HEK293 (cell line): Measurements from ENCODE around the gene KCNG3.

Experiments used
- CTCF ChIA-PET: fragments of 350-600 bp; formaldehyde crosslinking; extraction: SDS; loops from one replicate; lab custom pipeline; 2021; ENCODE audit warnings: antibody characterized with exemption; lab: Yijun Ruan, JAX
- POLR2A ChIA-PET: fragments of 300-600 bp; formaldehyde crosslinking; extraction: SDS; loops from one replicate; lab custom pipeline; 2020; ENCODE audit warnings: antibody characterized with exemption, inconsistent platforms; lab: Yijun Ruan, JAX
- H3K27ac ChIP-seq: fragments of 200-500 bp; sonication (Bioruptor generic); 2 replicates; pipeline ENCODE4 v1.5.1; 2014; ENCODE audit warnings: low read depth, low read length, control low read depth, inconsistent platforms; ENCODE audit errors: extremely low read depth
- H3K36me3 ChIP-seq, 2 experiments: fragments of 200-500 bp in 1 of 2; sonication (Bioruptor generic) in 1 of 2; 1 replicate in 1 of 2; 2 replicates in 1 of 2; pipeline ENCODE4 v1.5.1; 2014 to 2017; ENCODE audit warnings: inconsistent platforms in 2 of 2, low read length in 2 of 2; ENCODE audit not compliant: control insufficient read depth in 2 of 2, insufficient read depth in 1 of 2
- H3K4me1 ChIP-seq: fragments of 200-500 bp; sonication (Bioruptor generic); 2 replicates; pipeline ENCODE4 v1.5.1; 2014; ENCODE audit warnings: mild to moderate bottlenecking, low read length, inconsistent platforms; ENCODE audit not compliant: control insufficient read depth, insufficient read depth
- H3K4me3 ChIP-seq: 2 replicates; pipeline ENCODE4 v1.5.1; 2011; ENCODE audit warnings: low read depth, mild to moderate bottlenecking, control low read depth, low read length, moderate library complexity
- H3K9me3 ChIP-seq: fragments of 200-500 bp; sonication (Bioruptor generic); 2 replicates; pipeline ENCODE4 v1.5.1; 2014; ENCODE audit warnings: low read depth, low read length, inconsistent platforms; ENCODE audit not compliant: control insufficient read depth, insufficient read depth
- KLF16 ChIP-seq: fragments of 450-650 bp; formaldehyde crosslinking; IDR thresholded peaks from 2 replicates; pipeline ENCODE4 v1.5.1; 2017; ENCODE audit warnings: missing biosample characterization, missing genetic modification characterization
- PRDM6 ChIP-seq: fragments of 450-650 bp; formaldehyde crosslinking; IDR thresholded peaks from 2 replicates; pipeline ENCODE4 v1.5.1; 2017; ENCODE audit warnings: missing biosample characterization, missing genetic modification characterization
- TSHZ1 ChIP-seq: fragments of 450-650 bp; formaldehyde crosslinking; IDR thresholded peaks from 2 replicates; pipeline ENCODE4 v1.5.1; 2016; ENCODE audit warnings: missing biosample characterization, missing genetic modification characterization, borderline replicate concordance
- ZBTB20 ChIP-seq: fragments of 450-650 bp; formaldehyde crosslinking; IDR thresholded peaks from 2 replicates; pipeline ENCODE4 v1.5.1; 2016; ENCODE audit warnings: missing biosample characterization, missing genetic modification characterization
- ZBTB8A ChIP-seq: fragments of 450-650 bp; formaldehyde crosslinking; IDR thresholded peaks from 2 replicates; pipeline ENCODE4 v1.5.1; 2016; ENCODE audit warnings: missing biosample characterization, missing genetic modification characterization
- ZEB2 ChIP-seq: fragments of 450-650 bp; formaldehyde crosslinking; IDR thresholded peaks from 2 replicates; pipeline ENCODE4 v1.5.1; 2016; ENCODE audit warnings: missing biosample characterization, missing genetic modification characterization
- ZFP69B ChIP-seq: fragments of 450-650 bp; formaldehyde crosslinking; IDR thresholded peaks from 2 replicates; pipeline ENCODE4 v1.5.1; 2016; ENCODE audit warnings: missing biosample characterization, missing genetic modification characterization
- ZNF155 ChIP-seq: fragments of 450-650 bp; formaldehyde crosslinking; IDR thresholded peaks from 2 replicates; pipeline ENCODE4 v1.5.1; 2016; ENCODE audit warnings: missing biosample characterization, missing genetic modification characterization
- ZNF2 ChIP-seq: fragments of 450-650 bp; formaldehyde crosslinking; IDR thresholded peaks from 2 replicates; pipeline ENCODE4 v1.5.1; 2016; ENCODE audit warnings: missing biosample characterization, missing genetic modification characterization
- ZNF23 ChIP-seq: fragments of 450-650 bp; formaldehyde crosslinking; IDR thresholded peaks from 2 replicates; pipeline ENCODE4 v1.5.1; 2016; ENCODE audit warnings: missing biosample characterization, missing genetic modification characterization, borderline replicate concordance
- ZNF37A ChIP-seq: fragments of 450-650 bp; IDR thresholded peaks from 2 replicates; pipeline ENCODE4 v1.5.1; 2018; ENCODE audit warnings: missing biosample characterization, missing genetic modification characterization
- ZNF555 ChIP-seq: fragments of 450-650 bp; formaldehyde crosslinking; conservative IDR thresholded peaks from 2 replicates; pipeline ENCODE4 v1.5.1; 2017; ENCODE audit warnings: missing biosample characterization, mild to moderate bottlenecking, missing genetic modification characterization, inconsistent platforms
- ZNF561 ChIP-seq: fragments of 450-650 bp; IDR thresholded peaks from 2 replicates; pipeline ENCODE4 v1.5.1; 2018; ENCODE audit warnings: missing biosample characterization, missing genetic modification characterization, borderline replicate concordance
- ZNF610 ChIP-seq: fragments of 450-650 bp; formaldehyde crosslinking; IDR thresholded peaks from 2 replicates; pipeline ENCODE4 v1.5.1; 2016; ENCODE audit warnings: missing biosample characterization, missing genetic modification characterization, borderline replicate concordance
- ZNF837 ChIP-seq: fragments of 450-650 bp; formaldehyde crosslinking; IDR thresholded peaks from 2 replicates; pipeline ENCODE4 v1.5.1; 2016; ENCODE audit warnings: missing biosample characterization, missing genetic modification characterization
- ZNF843 ChIP-seq: fragments of 450-650 bp; formaldehyde crosslinking; IDR thresholded peaks from 2 replicates; pipeline ENCODE4 v1.5.1; 2016; ENCODE audit warnings: missing biosample characterization, missing genetic modification characterization
- ZSCAN16 ChIP-seq: fragments of 450-650 bp; formaldehyde crosslinking; IDR thresholded peaks from 2 replicates; pipeline ENCODE4 v1.5.1; 2016; ENCODE audit warnings: missing biosample characterization, missing genetic modification characterization
- ZXDB ChIP-seq: fragments of 450-650 bp; formaldehyde crosslinking; IDR thresholded peaks from 2 replicates; pipeline ENCODE4 v1.5.1; 2016; ENCODE audit warnings: missing biosample characterization, missing genetic modification characterization
- TF ChIP-seq, protein P1 (sequence below): fragments of 450-650 bp; formaldehyde crosslinking; IDR thresholded peaks from 2 replicates; pipeline ENCODE4 v1.5.1; 2016; ENCODE audit warnings: missing biosample characterization, missing genetic modification characterization
- TF ChIP-seq, protein P2 (sequence below): fragments of 450-650 bp; formaldehyde crosslinking; conservative IDR thresholded peaks from 2 replicates; pipeline ENCODE4 v1.5.1; 2016; ENCODE audit warnings: low read depth, missing biosample characterization, missing genetic modification characterization
- TF ChIP-seq, protein P3 (sequence below): fragments of 450-650 bp; formaldehyde crosslinking; IDR thresholded peaks from 2 replicates; pipeline ENCODE4 v1.5.1; 2016; ENCODE audit warnings: missing biosample characterization, missing genetic modification characterization

The KCNG3 gene

GRCh38 chr2:42493468-42494354 is at the start of gene KCNG3 (continued):
- TF ChIP-seq, protein P1, sequence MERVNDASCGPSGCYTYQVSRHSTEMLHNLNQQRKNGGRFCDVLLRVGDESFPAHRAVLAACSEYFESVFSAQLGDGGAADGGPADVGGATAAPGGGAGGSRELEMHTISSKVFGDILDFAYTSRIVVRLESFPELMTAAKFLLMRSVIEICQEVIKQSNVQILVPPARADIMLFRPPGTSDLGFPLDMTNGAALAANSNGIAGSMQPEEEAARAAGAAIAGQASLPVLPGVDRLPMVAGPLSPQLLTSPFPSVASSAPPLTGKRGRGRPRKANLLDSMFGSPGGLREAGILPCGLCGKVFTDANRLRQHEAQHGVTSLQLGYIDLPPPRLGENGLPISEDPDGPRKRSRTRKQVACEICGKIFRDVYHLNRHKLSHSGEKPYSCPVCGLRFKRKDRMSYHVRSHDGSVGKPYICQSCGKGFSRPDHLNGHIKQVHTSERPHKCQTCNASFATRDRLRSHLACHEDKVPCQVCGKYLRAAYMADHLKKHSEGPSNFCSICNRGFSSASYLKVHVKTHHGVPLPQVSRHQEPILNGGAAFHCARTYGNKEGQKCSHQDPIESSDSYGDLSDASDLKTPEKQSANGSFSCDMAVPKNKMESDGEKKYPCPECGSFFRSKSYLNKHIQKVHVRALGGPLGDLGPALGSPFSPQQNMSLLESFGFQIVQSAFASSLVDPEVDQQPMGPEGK (tag by site-specific recombination) = peak; percentile 61; the same call in 1 of the 2 replicates
- TF ChIP-seq ZBTB8A (tag by site-specific recombination) (peak; percentile 90), ZFP69B (tag by site-specific recombination) (no peak), ZNF561 (tag by site-specific recombination) (peak; percentile 45; the same call in 1 of the 2 replicates), ZSCAN16 (tag by site-specific recombination) (no peak), KLF16 (tag by site-specific recombination) (no peak), ZEB2 (tag by site-specific recombination) (no peak), TSHZ1 (tag by site-specific recombination) (no peak), ZBTB20 (peak; percentile 70)

GRCh38 chr2:42542871-42543270 is 49.1 kb upstream of the KCNG3 start:
- ChIA-PET POLR2A (no interaction called here), CTCF (interaction anchor here (0.6 kb wide), 1 partner anchor 228 kb away, joined by 6 read pairs; no protein-coding TSS in a partner anchor)
- Histone ChIP-seq H3K4me1 (no peaks in the 10 kb centered on the region), H3K36me3 (no peaks in the 10 kb centered on the region), H3K4me3 (no peak overlapping the region), H3K27ac (no peak overlapping the region), H3K9me3 (no peaks in the 10 kb centered on the region)
- no peak for TF ChIP-seq ZNF155 (tag by site-specific recombination)
- no peak for TF ChIP-seq ZNF610 (tag by site-specific recombination)
- no peak for TF ChIP-seq ZNF843 (tag by site-specific recombination)
- TF ChIP-seq ZXDB (tag by site-specific recombination) = no peak
- TF ChIP-seq ZNF37A = no peak
- TF ChIP-seq ZNF23 (tag by site-specific recombination) = no peak
- TF ChIP-seq, protein P2, sequence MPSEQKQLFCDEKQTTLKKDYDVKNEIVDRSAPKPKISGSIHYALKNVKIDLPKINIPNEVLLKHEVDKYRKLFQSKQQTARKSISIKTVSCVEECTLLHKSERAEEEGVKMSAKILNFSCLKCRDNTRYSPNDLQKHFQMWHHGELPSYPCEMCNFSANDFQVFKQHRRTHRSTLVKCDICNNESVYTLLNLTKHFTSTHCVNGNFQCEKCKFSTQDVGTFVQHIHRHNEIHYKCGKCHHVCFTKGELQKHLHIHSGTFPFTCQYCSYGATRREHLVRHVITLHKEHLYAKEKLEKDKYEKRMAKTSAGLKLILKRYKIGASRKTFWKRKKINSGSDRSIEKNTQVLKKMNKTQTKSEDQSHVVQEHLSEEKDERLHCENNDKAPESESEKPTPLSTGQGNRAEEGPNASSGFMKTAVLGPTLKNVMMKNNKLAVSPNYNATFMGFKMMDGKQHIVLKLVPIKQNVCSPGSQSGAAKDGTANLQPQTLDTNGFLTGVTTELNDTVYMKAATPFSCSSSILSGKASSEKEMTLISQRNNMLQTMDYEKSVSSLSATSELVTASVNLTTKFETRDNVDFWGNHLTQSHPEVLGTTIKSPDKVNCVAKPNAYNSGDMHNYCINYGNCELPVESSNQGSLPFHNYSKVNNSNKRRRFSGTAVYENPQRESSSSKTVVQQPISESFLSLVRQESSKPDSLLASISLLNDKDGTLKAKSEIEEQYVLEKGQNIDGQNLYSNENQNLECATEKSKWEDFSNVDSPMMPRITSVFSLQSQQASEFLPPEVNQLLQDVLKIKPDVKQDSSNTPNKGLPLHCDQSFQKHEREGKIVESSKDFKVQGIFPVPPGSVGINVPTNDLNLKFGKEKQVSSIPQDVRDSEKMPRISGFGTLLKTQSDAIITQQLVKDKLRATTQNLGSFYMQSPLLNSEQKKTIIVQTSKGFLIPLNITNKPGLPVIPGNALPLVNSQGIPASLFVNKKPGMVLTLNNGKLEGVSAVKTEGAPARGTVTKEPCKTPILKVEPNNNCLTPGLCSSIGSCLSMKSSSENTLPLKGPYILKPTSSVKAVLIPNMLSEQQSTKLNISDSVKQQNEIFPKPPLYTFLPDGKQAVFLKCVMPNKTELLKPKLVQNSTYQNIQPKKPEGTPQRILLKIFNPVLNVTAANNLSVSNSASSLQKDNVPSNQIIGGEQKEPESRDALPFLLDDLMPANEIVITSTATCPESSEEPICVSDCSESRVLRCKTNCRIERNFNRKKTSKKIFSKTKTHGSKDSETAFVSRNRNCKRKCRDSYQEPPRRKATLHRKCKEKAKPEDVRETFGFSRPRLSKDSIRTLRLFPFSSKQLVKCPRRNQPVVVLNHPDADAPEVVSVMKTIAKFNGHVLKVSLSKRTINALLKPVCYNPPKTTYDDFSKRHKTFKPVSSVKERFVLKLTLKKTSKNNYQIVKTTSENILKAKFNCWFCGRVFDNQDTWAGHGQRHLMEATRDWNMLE (tag by site-specific recombination) = no peak
- no peak for TF ChIP-seq ZNF555 (tag by site-specific recombination)
- TF ChIP-seq, protein P3, sequence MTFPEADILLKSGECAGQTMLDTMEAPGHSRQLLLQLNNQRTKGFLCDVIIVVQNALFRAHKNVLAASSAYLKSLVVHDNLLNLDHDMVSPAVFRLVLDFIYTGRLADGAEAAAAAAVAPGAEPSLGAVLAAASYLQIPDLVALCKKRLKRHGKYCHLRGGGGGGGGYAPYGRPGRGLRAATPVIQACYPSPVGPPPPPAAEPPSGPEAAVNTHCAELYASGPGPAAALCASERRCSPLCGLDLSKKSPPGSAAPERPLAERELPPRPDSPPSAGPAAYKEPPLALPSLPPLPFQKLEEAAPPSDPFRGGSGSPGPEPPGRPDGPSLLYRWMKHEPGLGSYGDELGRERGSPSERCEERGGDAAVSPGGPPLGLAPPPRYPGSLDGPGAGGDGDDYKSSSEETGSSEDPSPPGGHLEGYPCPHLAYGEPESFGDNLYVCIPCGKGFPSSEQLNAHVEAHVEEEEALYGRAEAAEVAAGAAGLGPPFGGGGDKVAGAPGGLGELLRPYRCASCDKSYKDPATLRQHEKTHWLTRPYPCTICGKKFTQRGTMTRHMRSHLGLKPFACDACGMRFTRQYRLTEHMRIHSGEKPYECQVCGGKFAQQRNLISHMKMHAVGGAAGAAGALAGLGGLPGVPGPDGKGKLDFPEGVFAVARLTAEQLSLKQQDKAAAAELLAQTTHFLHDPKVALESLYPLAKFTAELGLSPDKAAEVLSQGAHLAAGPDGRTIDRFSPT (tag by site-specific recombination) = no peak
- no peak for TF ChIP-seq PRDM6 (tag by site-specific recombination)
- TF ChIP-seq ZNF837 (tag by site-specific recombination) = no peak
- TF ChIP-seq ZNF2 (tag by site-specific recombination) = no peak
